Measurements from ENCODE around the gene EFCAB12.

The EFCAB12 gene

GRCh38 chr3:129470861-129471260 lies 42.4 kb upstream of the EFCAB12 start:
- no peaks in the 10 kb centered on the region for H3K9me3 ChIP-seq (ENCODE audit: low read length)
- H3K4me2 ChIP-seq (ENCODE audit: low read length): no peak overlapping the region
- no peaks in the 10 kb centered on the region for H3F3A ChIP-seq (ENCODE audit: insufficient read depth, low read length)
- H4K20me1 ChIP-seq (ENCODE audit: insufficient read depth, low read length): no peaks in the 10 kb centered on the region
- no peaks in the 10 kb centered on the region for H3K9me2 ChIP-seq (ENCODE audit: low read depth, low read length)
- H3K79me2 ChIP-seq (ENCODE audit: insufficient read depth, low read length): no peaks in the 10 kb centered on the region
- no peaks in the 10 kb centered on the region for H3K36me3 ChIP-seq (ENCODE audit: insufficient read depth, low read length)
- H3K27ac ChIP-seq (ENCODE audit: low read depth, low read length, poor library complexity, severe bottlenecking): no peak overlapping the region
- no peak overlapping the region for H3K9ac ChIP-seq (ENCODE audit: low read length)
- H3K27me3 ChIP-seq (ENCODE audit: insufficient read depth, low read length): no peaks in the 10 kb centered on the region
- no peak for TF ChIP-seq CTCF (IDR thresholded peaks at IDR 0.05; ENCODE audit: low read length)
- H2AFZ ChIP-seq (ENCODE audit: low read length): no peak overlapping the region
- H3K4me1 ChIP-seq (ENCODE audit: insufficient read depth, low read length, severe bottlenecking): no peaks in the 10 kb centered on the region
- no peak overlapping the region for H3K4me3 ChIP-seq (ENCODE audit: low read depth, low read length, poor library complexity, severe bottlenecking)

- H3K4me1 ChIP-seq (ENCODE audit: insufficient read depth, low read length, severe bottlenecking): no peaks in the 10 kb centered on the region
- H3K36me3 ChIP-seq (ENCODE audit: insufficient read depth, low read length): no peaks in the 10 kb centered on the region
- H4K20me1 ChIP-seq (ENCODE audit: insufficient read depth, low read length): no peaks in the 10 kb centered on the region
- H3K9ac ChIP-seq (ENCODE audit: low read length): no peak overlapping the region
- H3K9me3 ChIP-seq (ENCODE audit: low read length): no peaks in the 10 kb centered on the region
- H3K27ac ChIP-seq (ENCODE audit: low read depth, low read length, poor library complexity, severe bottlenecking): no peak overlapping the region
- no peaks in the 10 kb centered on the region for H3K79me2 ChIP-seq (ENCODE audit: insufficient read depth, low read length)
- no peak overlapping the region for H3K4me2 ChIP-seq (ENCODE audit: low read length)
- no peaks in the 10 kb centered on the region for H3K27me3 ChIP-seq (ENCODE audit: insufficient read depth, low read length)
- no peak overlapping the region for H2AFZ ChIP-seq (ENCODE audit: low read length)
- H3K9me2 ChIP-seq (ENCODE audit: low read depth, low read length): no peaks in the 10 kb centered on the region
- no peak for TF ChIP-seq EZH2 (IDR thresholded peaks at IDR 0.05; ENCODE audit: borderline replicate concordance, low read length)
- no peak for TF ChIP-seq CTCF (IDR thresholded peaks at IDR 0.05; ENCODE audit: low read length)
- H3F3A ChIP-seq (ENCODE audit: insufficient read depth, low read length): no peaks in the 10 kb centered on the region
- H3K4me3 ChIP-seq (ENCODE audit: low read depth, low read length, poor library complexity, severe bottlenecking): no peak overlapping the region
These were observed 40.6 kb upstream of the EFCAB12 start for GRCh38 chr3:129469026-129469425.

GRCh38 chr3:129467932-129468331 lies 39.5 kb upstream of the EFCAB12 start:
- H3K79me2 ChIP-seq (ENCODE audit: insufficient read depth, low read length): no peaks in the 10 kb centered on the region
- H4K20me1 ChIP-seq (ENCODE audit: insufficient read depth, low read length): no peaks in the 10 kb centered on the region
- no peaks in the 10 kb centered on the region for H3K27me3 ChIP-seq (ENCODE audit: insufficient read depth, low read length)
- H3K9me3 ChIP-seq (ENCODE audit: low read length): no peaks in the 10 kb centered on the region
- no peaks in the 10 kb centered on the region for H3F3A ChIP-seq (ENCODE audit: insufficient read depth, low read length)
- H3K36me3 ChIP-seq (ENCODE audit: insufficient read depth, low read length): no peaks in the 10 kb centered on the region
- no peaks in the 10 kb centered on the region for H3K9me2 ChIP-seq (ENCODE audit: low read depth, low read length)
- no peak overlapping the region for H3K4me2 ChIP-seq (ENCODE audit: low read length)
- H3K27ac ChIP-seq (ENCODE audit: low read depth, low read length, poor library complexity, severe bottlenecking): no peak overlapping the region
- H3K4me1 ChIP-seq (ENCODE audit: insufficient read depth, low read length, severe bottlenecking): no peaks in the 10 kb centered on the region
- no peak overlapping the region for H3K9ac ChIP-seq (ENCODE audit: low read length)
- no peak for TF ChIP-seq EZH2 (IDR thresholded peaks at IDR 0.05; ENCODE audit: borderline replicate concordance, low read length)
- no peak for TF ChIP-seq CTCF (IDR thresholded peaks at IDR 0.05; ENCODE audit: low read length)
- no peak overlapping the region for H3K4me3 ChIP-seq (ENCODE audit: low read depth, low read length, poor library complexity, severe bottlenecking)
- H2AFZ ChIP-seq (ENCODE audit: low read length): no peak overlapping the region
